Activated CD8-positive, alpha-beta T cell treated with anti-CD3 and anti-CD28 coated beads, Interleukin-2, amount 10 ng/mL, durations not matched to agents 7 days and 5 days (primary cell): ENCODE data around the gene ACBD7. TPM values are rescaled to one million over a fixed set of nuclear protein-coding genes. Genes with fewer than 3 reads are reported as not detected.
A peak's percentile ranks its signal among the peaks of the same experiment; 100 is the strongest.

ENCODE experiments used
- ATAC-seq: fragments of 150-1000 bp; cut with Tn5 transposase; one replicate; pipeline ENCODE4 v1.10.0; 2021; ENCODE audit warnings: moderate library complexity
- CTCF ChIA-PET: fragments of 350-600 bp; sonication (Branson Sonifier 250); formaldehyde crosslinking; loops from one replicate; lab custom pipeline; 2021; ENCODE audit warnings: antibody characterized with exemption; lab: Charles Lee
- POLR2A ChIA-PET: fragments of 350-600 bp; sonication (Branson Sonifier 250); formaldehyde crosslinking; loops from one replicate; lab custom pipeline; 2021; ENCODE audit warnings: antibody characterized with exemption; lab: Charles Lee
- DNase-seq: peaks from one replicate; pipeline ENCODE4 v3.0.0-alpha.2; 2020
- H3K27ac Mint-ChIP-seq: one replicate; pipeline ENCODE4 v1.8.0; 2021; ENCODE audit warnings: mild to moderate bottlenecking, mixed read lengths
- H3K27me3 Mint-ChIP-seq: one replicate; pipeline ENCODE4 v1.8.0; 2021; ENCODE audit warnings: low read depth, mixed read lengths
- H3K36me3 Mint-ChIP-seq: one replicate; pipeline ENCODE4 v1.8.0; 2021; ENCODE audit warnings: low read depth, mixed read lengths
- H3K4me1 Mint-ChIP-seq: one replicate; pipeline ENCODE4 v1.8.0; 2021; ENCODE audit warnings: low read depth, mixed read lengths
- H3K4me3 Mint-ChIP-seq: one replicate; pipeline ENCODE4 v1.8.0; 2021; ENCODE audit warnings: mild to moderate bottlenecking, mixed read lengths
- H3K9me3 Mint-ChIP-seq: one replicate; pipeline ENCODE4 v1.8.0; 2022; ENCODE audit warnings: mixed read lengths; ENCODE audit not compliant: insufficient read depth
- total RNA-seq, 2 experiments: library from RNA; stranded (reverse); gene quantifications; one replicate each; pipeline ENCODE4 v1.2.3, GENCODE V29; 2021

ACBD7 gene
- total RNA-seq, 2 experiments from 2014 or later = 4.4 to 5.2 TPM

- Mint-ChIP-seq H3K27ac (no peak overlapping the region), H3K4me3 (no peak overlapping the region), H3K36me3 (no peaks in the 10 kb centered on the region), H3K4me1 (peaks cover 10% of the 10 kb centered on the region), H3K27me3 (peaks cover 3% of the 10 kb centered on the region), H3K9me3 (no peaks in the 10 kb centered on the region)
- ATAC-seq (no peak), DNase-seq (no peak)
- POLR2A ChIA-PET = no interaction called here
- CTCF ChIA-PET = interaction anchor here (1.3 kb wide), 1 partner anchor 57 kb away, joined by 4 read pairs; no protein-coding TSS in a partner anchor
Measured at GRCh38 chr10:15049533-15049932, 39.0 kb downstream of the ACBD7 start.

- ATAC-seq (no peak), DNase-seq (no peak)
- Mint-ChIP-seq H3K4me3 (no peak overlapping the region), H3K27me3 (no peaks in the 10 kb centered on the region), H3K9me3 (no peaks in the 10 kb centered on the region), H3K27ac (no peak overlapping the region), H3K36me3 (peaks cover 2% of the 10 kb centered on the region), H3K4me1 (peaks cover 18% of the 10 kb centered on the region)
- ChIA-PET CTCF (no interaction called here), POLR2A (no interaction called here)
Measured at GRCh38 chr10:15046626-15047025, 42.0 kb downstream of the ACBD7 start.

GRCh38 chr10:15045380-15045779, 43.2 kb downstream of the ACBD7 start:
- DNase-seq (no peak), ATAC-seq (no peak)
- Mint-ChIP-seq H3K9me3 (no peaks in the 10 kb centered on the region), H3K27me3 (no peaks in the 10 kb centered on the region), H3K27ac (no peak overlapping the region), H3K4me1 (peaks cover 24% of the 10 kb centered on the region), H3K36me3 (peaks cover 2% of the 10 kb centered on the region), H3K4me3 (no peak overlapping the region)
- CTCF ChIA-PET = no interaction called here
- POLR2A ChIA-PET = no interaction called here

GRCh38 chr10:15043674-15044073, 44.9 kb downstream of the ACBD7 start, which contains the start of gene OLAH:
Gene OLAH (plus strand): TSS chr10:15043943. CDS start chr10:15047289, 3,346 bp downstream.
- DNase-seq = no peak
- H3K9me3 Mint-ChIP-seq = no peaks in the 10 kb centered on the region
- peaks cover 2% of the 10 kb centered on the region for H3K36me3 Mint-ChIP-seq
- CTCF ChIA-PET = interaction anchor here (1.1 kb wide), 1 partner anchor 72 kb away, joined by 3 read pairs; no protein-coding TSS in a partner anchor
- H3K27me3 Mint-ChIP-seq = no peaks in the 10 kb centered on the region
- H3K4me1 Mint-ChIP-seq = peaks cover 26% of the 10 kb centered on the region
- H3K27ac Mint-ChIP-seq = peak within 1 kb of the TSS; percentile 46
- no peak for ATAC-seq
- POLR2A ChIA-PET = no interaction called here
- no peak within 1 kb of the TSS for H3K4me3 Mint-ChIP-seq

GRCh38 chr10:15038416-15038815, 50.2 kb downstream of the ACBD7 start:
- H3K4me1 Mint-ChIP-seq = peaks cover 7% of the 10 kb centered on the region
- no peak overlapping the region for H3K4me3 Mint-ChIP-seq
- no peaks in the 10 kb centered on the region for H3K36me3 Mint-ChIP-seq
- CTCF ChIA-PET = no interaction called here
- POLR2A ChIA-PET = interaction anchor here (0.5 kb wide), 1 partner anchor 67 kb away, joined by 5 read pairs; no protein-coding TSS in a partner anchor
- ATAC-seq = no peak
- no peaks in the 10 kb centered on the region for H3K27me3 Mint-ChIP-seq
- DNase-seq = no peak
- H3K9me3 Mint-ChIP-seq = no peaks in the 10 kb centered on the region
- H3K27ac Mint-ChIP-seq = no peak overlapping the region

GRCh38 chr10:15037691-15038090, 50.9 kb downstream of the ACBD7 start:
- no peaks in the 10 kb centered on the region for H3K27me3 Mint-ChIP-seq
- no peak overlapping the region for H3K27ac Mint-ChIP-seq
- H3K9me3 Mint-ChIP-seq = no peaks in the 10 kb centered on the region
- peaks cover 7% of the 10 kb centered on the region for H3K4me1 Mint-ChIP-seq
- CTCF ChIA-PET = no interaction called here
- H3K36me3 Mint-ChIP-seq = no peaks in the 10 kb centered on the region
- POLR2A ChIA-PET = no interaction called here
- ATAC-seq (no peak), DNase-seq (no peak)
- no peak overlapping the region for H3K4me3 Mint-ChIP-seq

GRCh38 chr10:15035385-15036301, 52.9 kb downstream of the ACBD7 start:
- Mint-ChIP-seq H3K4me1 (peaks cover 4% of the 10 kb centered on the region), H3K27me3 (no peaks in the 10 kb centered on the region), H3K27ac (no peak overlapping the region), H3K9me3 (no peaks in the 10 kb centered on the region), H3K4me3 (no peak overlapping the region), H3K36me3 (no peaks in the 10 kb centered on the region)
- ChIA-PET POLR2A (no interaction called here), CTCF (no interaction called here)
- DNase-seq (no peak), ATAC-seq (no peak)

GRCh38 chr10:15027741-15028140, 60.8 kb downstream of the ACBD7 start:
- Mint-ChIP-seq H3K36me3 (no peaks in the 10 kb centered on the region), H3K4me1 (peaks cover 8% of the 10 kb centered on the region), H3K4me3 (no peak overlapping the region), H3K27ac (no peak overlapping the region), H3K27me3 (no peaks in the 10 kb centered on the region), H3K9me3 (no peaks in the 10 kb centered on the region)
- ATAC-seq (no peak), DNase-seq (no peak)
- CTCF ChIA-PET = interaction anchor here (0.6 kb wide), 1 partner anchor 12 kb away, joined by 3 read pairs; no protein-coding TSS in a partner anchor
- POLR2A ChIA-PET = no interaction called here

Other genes with a start within 250 kb of the ACBD7 start
- gene SUV39H2, start 209.9 kb downstream of the ACBD7 start, total RNA-seq = 10 to 100 TPM; 34.3 to 34.6 TPM
- 10 to 100 TPM; 50.7 to 58.3 TPM for gene DCLRE1C, start 134.7 kb downstream of the ACBD7 start, total RNA-seq
- gene MEIG1, start 129.4 kb downstream of the ACBD7 start, total RNA-seq = not detected
- under 1 TPM; 0.18 to 0.37 TPM for gene OLAH, start 44.8 kb downstream of the ACBD7 start, total RNA-seq
- gene RPP38, start 8.6 kb upstream of the ACBD7 start, total RNA-seq = 10 to 100 TPM; 16.8 to 19.0 TPM
- gene NMT2, start 79.9 kb upstream of the ACBD7 start, total RNA-seq = 10 to 100 TPM; 30.2 to 36.5 TPM